HG02938 (cell line): ENCODE measurements around the gene FXYD6.
"Not testable (repeated sequence)": the region's sequence is repeated elsewhere in the genome, so short reads cannot be mapped to it uniquely, and the experiment has no call there.

ENCODE experiments used
- ATAC-seq: cut with Tn5 transposase; IDR thresholded peaks from one replicate; pipeline ENCODE4 v1.9.1; 2021; ENCODE audit warnings: mild to moderate bottlenecking, moderate library complexity; ENCODE audit not compliant: unreplicated experiment

The FXYD6 gene

GRCh38 chr11:117876341-117877119 is at the start of gene FXYD6:
FXYD6 (minus strand) TSS chr11:117876658; CDS start chr11:117842776, 33,882 bp downstream.
- no peak for ATAC-seq

GRCh38 chr11:117926166-117926565 is 49.7 kb upstream of the FXYD6 start:
- not testable (repeated sequence) for ATAC-seq

GRCh38 chr11:117925198-117925925 is 48.9 kb upstream of the FXYD6 start:
- ATAC-seq = no peak

GRCh38 chr11:117924631-117925170 is 48.2 kb upstream of the FXYD6 start:
- no peak for ATAC-seq

GRCh38 chr11:117923773-117924172 is 47.3 kb upstream of the FXYD6 start:
- no peak for ATAC-seq

- no peak for ATAC-seq
Measured at GRCh38 chr11:117923275-117923674, 46.8 kb upstream of the FXYD6 start.

GRCh38 chr11:117921893-117922292 is 45.4 kb upstream of the FXYD6 start:
- no peak for ATAC-seq

GRCh38 chr11:117921456-117921855 is 45.0 kb upstream of the FXYD6 start:
- ATAC-seq = no peak

- ATAC-seq = no peak
Measured at GRCh38 chr11:117919781-117920221, 43.3 kb upstream of the FXYD6 start.

- ATAC-seq = no peak
Measured at GRCh38 chr11:117919341-117919740, 42.9 kb upstream of the FXYD6 start.

- no peak for ATAC-seq
Measured at GRCh38 chr11:117918366-117919255, 42.2 kb upstream of the FXYD6 start.

- no peak for ATAC-seq
Measured at GRCh38 chr11:117917591-117918151, 41.2 kb upstream of the FXYD6 start.

GRCh38 chr11:117916956-117917355 is 40.5 kb upstream of the FXYD6 start:
- ATAC-seq = no peak

- no peak for ATAC-seq
Measured at GRCh38 chr11:117915672-117916235, 39.3 kb upstream of the FXYD6 start.

GRCh38 chr11:117914991-117915618 is 38.6 kb upstream of the FXYD6 start:
- no peak for ATAC-seq

- no peak for ATAC-seq
Measured at GRCh38 chr11:117914398-117914761, 37.9 kb upstream of the FXYD6 start.

- ATAC-seq = no peak
Measured at GRCh38 chr11:117913736-117914397, 37.4 kb upstream of the FXYD6 start.

- no peak for ATAC-seq
Measured at GRCh38 chr11:117912497-117912896, 36.0 kb upstream of the FXYD6 start.

- no peak for ATAC-seq
Measured at GRCh38 chr11:117911694-117912093, 35.2 kb upstream of the FXYD6 start.
